Colon (tissue), 2 donors: Measurements from ENCODE around the gene DNMT3A.

Experiments
- FAIRE-seq: peaks from 2 replicates; lab custom pipeline; 2012; peaks lifted over from hg19 to GRCh38; lab: Jason Lieb, UNC
- donor health status: control.
- donor health status: control.

DNMT3A gene

GRCh38 chr2:25257032-25257552, 84.6 kb downstream of the DNMT3A start:
- no peak for FAIRE-seq

- no peak for FAIRE-seq
These were observed 85.2 kb downstream of the DNMT3A start for GRCh38 chr2:25256488-25256875.

GRCh38 chr2:25255745-25256487, 85.8 kb downstream of the DNMT3A start:
- no peak for FAIRE-seq

- no peak for FAIRE-seq
These were observed 86.8 kb downstream of the DNMT3A start for GRCh38 chr2:25254961-25255360.

GRCh38 chr2:25253153-25253626, 88.5 kb downstream of the DNMT3A start:
- FAIRE-seq: no peak

GRCh38 chr2:25252291-25253152, 89.2 kb downstream of the DNMT3A start:
- no peak for FAIRE-seq

GRCh38 chr2:25251422-25252273, 90.1 kb downstream of the DNMT3A start:
- no peak for FAIRE-seq

- FAIRE-seq: no peak
These were observed 90.7 kb downstream of the DNMT3A start for GRCh38 chr2:25251071-25251421.

- no peak for FAIRE-seq
These were observed 91.2 kb downstream of the DNMT3A start for GRCh38 chr2:25250331-25251070.

GRCh38 chr2:25249785-25250184, 91.9 kb downstream of the DNMT3A start:
- FAIRE-seq: no peak

- FAIRE-seq: no peak
These were observed 93.8 kb downstream of the DNMT3A start for GRCh38 chr2:25247792-25248512.

GRCh38 chr2:25246558-25247290, 95.0 kb downstream of the DNMT3A start:
- FAIRE-seq: no peak

GRCh38 chr2:25246001-25246400, 95.7 kb downstream of the DNMT3A start:
- FAIRE-seq: no peak

GRCh38 chr2:25245141-25245540, 96.6 kb downstream of the DNMT3A start:
- FAIRE-seq: no peak

- FAIRE-seq: no peak
These were observed 97.7 kb downstream of the DNMT3A start for GRCh38 chr2:25243995-25244394.

GRCh38 chr2:25241452-25241851, 100.3 kb downstream of the DNMT3A start:
- FAIRE-seq: no peak

- FAIRE-seq: no peak
These were observed 101.1 kb downstream of the DNMT3A start for GRCh38 chr2:25240636-25241035.

GRCh38 chr2:25238920-25239319, 102.8 kb downstream of the DNMT3A start:
- no peak for FAIRE-seq

- no peak for FAIRE-seq
These were observed 104.0 kb downstream of the DNMT3A start for GRCh38 chr2:25237764-25238163.

GRCh38 chr2:25236736-25237135, 105.0 kb downstream of the DNMT3A start:
- no peak for FAIRE-seq
